Panc1 (cell line): Measurements from ENCODE around the gene PTPRCAP. TPM values are rescaled to one million over a fixed set of nuclear protein-coding genes. Genes with fewer than 3 reads are reported as not detected.

Source experiments
- ATAC-seq: fragments of 200-7000 bp; cut with Tn5 transposase; 2 replicates; pipeline ENCODE4 v1.9.1; 2020; ENCODE audit warnings: mild to moderate bottlenecking, moderate library complexity
- BruUV-seq: library from RNA; stranded (reverse); fragments of 400-500 nt; replicated peaks from 2 replicates; lab custom pipeline; 2021; lab: Mats Ljungman, UMichigan
- CTCF ChIA-PET: fragments of 300-600 bp; sonication (Branson Sonifier 250); formaldehyde crosslinking; loops from one replicate; lab custom pipeline; 2022; ENCODE audit warnings: antibody characterized with exemption; lab: Charles Lee
- POLR2A ChIA-PET: fragments of 300-600 bp; sonication (Branson Sonifier 250); formaldehyde crosslinking; loops from one replicate; lab custom pipeline; 2022; ENCODE audit warnings: antibody characterized with exemption; lab: Charles Lee
- DNase-seq: peaks from one replicate; pipeline ENCODE4 v3.0.0-alpha.2; 2010; ENCODE audit warnings: low read depth, low spot score
- H3K27ac ChIP-seq: 2 replicates; pipeline ENCODE4 v1.5.1; 2011; ENCODE audit warnings: mild to moderate bottlenecking, low read length, inconsistent platforms
- H3K27me3 ChIP-seq: fragments of 200-500 bp; sonication (Bioruptor generic); 2 replicates; pipeline ENCODE4 v1.6.0; 2014; ENCODE audit warnings: low read length, inconsistent platforms; ENCODE audit not compliant: control insufficient read depth, insufficient read depth
- H3K36me3 ChIP-seq: fragments of 200-500 bp; sonication (Bioruptor generic); 2 replicates; pipeline ENCODE4 v1.5.1; 2014; ENCODE audit warnings: inconsistent platforms, mild to moderate bottlenecking, low read length, moderate library complexity; ENCODE audit not compliant: control insufficient read depth, insufficient read depth
- H3K4me1 ChIP-seq: 2 replicates; pipeline ENCODE4 v1.5.1; 2011; ENCODE audit warnings: inconsistent platforms, mild to moderate bottlenecking, low read length, moderate library complexity; ENCODE audit not compliant: control insufficient read depth, insufficient read depth
- H3K4me3 ChIP-seq, 2 experiments: 2 replicates each; pipeline ENCODE4 v1.5.1; 2011 to 2012; ENCODE audit warnings: low read depth in 2 of 2, low read length in 2 of 2, mild to moderate bottlenecking in 2 of 2, inconsistent platforms in 1 of 2, moderate library complexity in 1 of 2
- H3K9me3 ChIP-seq: fragments of 200-500 bp; sonication (Bioruptor generic); 2 replicates; pipeline ENCODE4 v1.5.1; 2014; ENCODE audit warnings: low read depth, mild to moderate bottlenecking, inconsistent platforms, low read length, moderate library complexity; ENCODE audit not compliant: control insufficient read depth, insufficient read depth
- POLR2AphosphoS5 ChIP-seq: IDR thresholded peaks from 2 replicates; pipeline ENCODE4 v1.6.1; 2012; ENCODE audit warnings: mild to moderate bottlenecking, low read depth, low read length, moderate library complexity
- SIN3A ChIP-seq: IDR thresholded peaks from 2 replicates; pipeline ENCODE4 v1.6.1; 2012; ENCODE audit warnings: low read depth, mild to moderate bottlenecking, low read length, moderate library complexity, borderline replicate concordance; ENCODE audit not compliant: insufficient read depth
- TCF7L2 ChIP-seq: IDR thresholded peaks from 2 replicates; pipeline ENCODE4 v1.6.1; 2011; ENCODE audit warnings: mild to moderate bottlenecking, low read depth, low read length, inconsistent platforms
- in situ Hi-C: cut with HindIII; loops from 2 replicates; pipeline ENCODE4 v1.10.0; 2016; ENCODE audit warnings: low sequenced_read_pairs, low pct_unique_long_range_greater_than_20kb
- intact Hi-C: fragments of 100-400 bp; cut with micrococcal nuclease; formaldehyde crosslinking; loops from one replicate; pipeline ENCODE4 v1.10.0; 2022; ENCODE audit not compliant: unreplicated experiment
- total RNA-seq: library from RNA; stranded (reverse); gene quantifications from one replicate; pipeline ENCODE4 v1.2.1, GENCODE V29; 2021; ENCODE audit not compliant: unreplicated experiment
- TF ChIP-seq, protein P1 (sequence below): fragments of 450-650 bp; IDR thresholded peaks from 2 replicates; pipeline ENCODE4 v1.5.1; 2017; ENCODE audit warnings: mild to moderate bottlenecking
- TF ChIP-seq, protein P2 (sequence below), 2 experiments: IDR thresholded peaks; 2 replicates each; pipeline ENCODE4 v1.6.1; 2011 to 2012; ENCODE audit warnings: low read depth in 2 of 2, control low read depth in 1 of 2, low read length in 1 of 2, mild to moderate bottlenecking in 1 of 2, moderate library complexity in 1 of 2; ENCODE audit not compliant: insufficient read depth in 1 of 2

The PTPRCAP gene
- total RNA-seq, 1 experiment from 2014 or later: 0.82 TPM

DNA sequence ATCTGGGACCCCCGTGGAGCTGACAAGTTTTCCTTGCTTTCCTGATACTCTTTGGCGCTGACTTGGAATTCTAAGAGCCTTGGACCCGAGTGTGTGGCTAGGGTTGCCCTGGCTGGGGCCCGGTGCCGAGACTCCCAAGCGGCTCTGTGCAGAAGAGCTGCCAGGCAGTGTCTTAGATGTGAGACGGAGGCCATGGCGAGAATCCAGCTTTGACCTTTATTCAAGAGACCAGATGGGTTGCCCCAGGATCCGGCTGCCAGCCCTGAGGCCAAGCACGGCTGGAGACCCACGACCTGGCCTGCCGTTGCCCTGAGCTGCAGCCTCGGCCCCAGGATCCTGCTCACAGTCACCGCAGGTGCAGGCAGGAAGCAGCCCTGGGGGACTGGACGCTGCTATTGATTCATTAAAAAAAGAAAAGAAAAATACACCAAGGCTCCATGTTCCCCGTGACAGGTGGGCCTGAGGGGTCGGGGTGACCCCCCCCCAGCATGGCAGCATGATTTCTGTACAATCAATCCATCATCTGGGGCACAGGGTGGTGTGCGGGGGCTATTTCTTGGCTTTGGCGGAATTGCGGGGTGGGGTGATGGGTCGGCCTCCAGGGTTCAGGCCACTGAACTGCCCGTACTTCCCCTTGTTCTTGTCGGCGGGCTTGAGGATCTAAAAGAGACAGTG lies 39.4 kb downstream of the PTPRCAP start:
- H3K4me3 ChIP-seq: no peak overlapping the region
- no peak for DNase-seq
- H3K4me1 ChIP-seq: peaks cover 38% of the 10 kb centered on the region
- H3K27ac ChIP-seq: 0 out of 2 replicates have a peak overlapping the region, but pooled peaks have one; percentile 30
- BruUV-seq: TSS peak; percentile 89
- TF ChIP-seq SIN3A (no peak), TCF7L2 (no peak), POLR2AphosphoS5 (no peak)
- TF ChIP-seq, protein P1, sequence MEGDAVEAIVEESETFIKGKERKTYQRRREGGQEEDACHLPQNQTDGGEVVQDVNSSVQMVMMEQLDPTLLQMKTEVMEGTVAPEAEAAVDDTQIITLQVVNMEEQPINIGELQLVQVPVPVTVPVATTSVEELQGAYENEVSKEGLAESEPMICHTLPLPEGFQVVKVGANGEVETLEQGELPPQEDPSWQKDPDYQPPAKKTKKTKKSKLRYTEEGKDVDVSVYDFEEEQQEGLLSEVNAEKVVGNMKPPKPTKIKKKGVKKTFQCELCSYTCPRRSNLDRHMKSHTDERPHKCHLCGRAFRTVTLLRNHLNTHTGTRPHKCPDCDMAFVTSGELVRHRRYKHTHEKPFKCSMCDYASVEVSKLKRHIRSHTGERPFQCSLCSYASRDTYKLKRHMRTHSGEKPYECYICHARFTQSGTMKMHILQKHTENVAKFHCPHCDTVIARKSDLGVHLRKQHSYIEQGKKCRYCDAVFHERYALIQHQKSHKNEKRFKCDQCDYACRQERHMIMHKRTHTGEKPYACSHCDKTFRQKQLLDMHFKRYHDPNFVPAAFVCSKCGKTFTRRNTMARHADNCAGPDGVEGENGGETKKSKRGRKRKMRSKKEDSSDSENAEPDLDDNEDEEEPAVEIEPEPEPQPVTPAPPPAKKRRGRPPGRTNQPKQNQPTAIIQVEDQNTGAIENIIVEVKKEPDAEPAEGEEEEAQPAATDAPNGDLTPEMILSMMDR: no peak
- TF ChIP-seq, protein P2, sequence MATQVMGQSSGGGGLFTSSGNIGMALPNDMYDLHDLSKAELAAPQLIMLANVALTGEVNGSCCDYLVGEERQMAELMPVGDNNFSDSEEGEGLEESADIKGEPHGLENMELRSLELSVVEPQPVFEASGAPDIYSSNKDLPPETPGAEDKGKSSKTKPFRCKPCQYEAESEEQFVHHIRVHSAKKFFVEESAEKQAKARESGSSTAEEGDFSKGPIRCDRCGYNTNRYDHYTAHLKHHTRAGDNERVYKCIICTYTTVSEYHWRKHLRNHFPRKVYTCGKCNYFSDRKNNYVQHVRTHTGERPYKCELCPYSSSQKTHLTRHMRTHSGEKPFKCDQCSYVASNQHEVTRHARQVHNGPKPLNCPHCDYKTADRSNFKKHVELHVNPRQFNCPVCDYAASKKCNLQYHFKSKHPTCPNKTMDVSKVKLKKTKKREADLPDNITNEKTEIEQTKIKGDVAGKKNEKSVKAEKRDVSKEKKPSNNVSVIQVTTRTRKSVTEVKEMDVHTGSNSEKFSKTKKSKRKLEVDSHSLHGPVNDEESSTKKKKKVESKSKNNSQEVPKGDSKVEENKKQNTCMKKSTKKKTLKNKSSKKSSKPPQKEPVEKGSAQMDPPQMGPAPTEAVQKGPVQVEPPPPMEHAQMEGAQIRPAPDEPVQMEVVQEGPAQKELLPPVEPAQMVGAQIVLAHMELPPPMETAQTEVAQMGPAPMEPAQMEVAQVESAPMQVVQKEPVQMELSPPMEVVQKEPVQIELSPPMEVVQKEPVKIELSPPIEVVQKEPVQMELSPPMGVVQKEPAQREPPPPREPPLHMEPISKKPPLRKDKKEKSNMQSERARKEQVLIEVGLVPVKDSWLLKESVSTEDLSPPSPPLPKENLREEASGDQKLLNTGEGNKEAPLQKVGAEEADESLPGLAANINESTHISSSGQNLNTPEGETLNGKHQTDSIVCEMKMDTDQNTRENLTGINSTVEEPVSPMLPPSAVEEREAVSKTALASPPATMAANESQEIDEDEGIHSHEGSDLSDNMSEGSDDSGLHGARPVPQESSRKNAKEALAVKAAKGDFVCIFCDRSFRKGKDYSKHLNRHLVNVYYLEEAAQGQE (IDR thresholded peaks at IDR 0.05; ENCODE audit: insufficient read depth in 1 of 2, low read depth in 2 of 2, low read length in 1 of 2): no peak
- intact Hi-C loops (no loop called here), in situ Hi-C loops (no loop called here)
- ChIA-PET CTCF (interaction anchor here (0.5 kb wide), 1 partner anchor 84 kb away, joined by 6 read pairs; no protein-coding TSS in a partner anchor), POLR2A (interaction anchor here (0.9 kb wide), 1 partner anchor 23 kb away, joined by 3 read pairs; no protein-coding TSS in a partner anchor)
- H3K9me3 ChIP-seq: no peaks in the 10 kb centered on the region
- ATAC-seq: no peak
- H3K27me3 ChIP-seq: no peaks in the 10 kb centered on the region
- peaks cover 7% of the 10 kb centered on the region for H3K36me3 ChIP-seq

DNA sequence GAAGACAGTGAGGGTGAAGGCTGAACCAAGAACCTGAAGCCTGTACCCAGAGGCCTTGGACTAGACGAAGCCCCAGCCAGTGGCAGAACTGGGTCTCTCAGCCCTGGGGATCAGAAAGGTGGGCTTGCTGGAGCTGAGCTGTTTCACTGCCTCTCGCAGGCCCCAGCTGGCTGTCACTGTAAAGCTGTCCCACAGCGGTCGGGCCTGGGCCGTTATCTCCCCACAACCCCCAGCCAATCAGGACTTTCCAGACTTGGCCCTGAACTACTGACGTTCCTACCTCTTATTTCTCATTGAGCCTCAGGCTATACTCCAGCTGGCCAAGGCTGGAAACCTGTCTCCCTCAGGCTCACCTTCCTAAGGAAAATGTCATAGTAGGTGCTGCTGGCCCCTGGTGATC lies 39.9 kb downstream of the PTPRCAP start:
- Histone ChIP-seq H3K27ac (0 out of 2 replicates have a peak overlapping the region, but pooled peaks have one; percentile 30), H3K9me3 (no peaks in the 10 kb centered on the region), H3K4me1 (peaks cover 41% of the 10 kb centered on the region), H3K36me3 (peaks cover 7% of the 10 kb centered on the region), H3K27me3 (no peaks in the 10 kb centered on the region), H3K4me3 (no peak overlapping the region)
- no peak for DNase-seq
- no peak for ATAC-seq
- ChIA-PET POLR2A (interaction anchor here (0.9 kb wide), 1 partner anchor 24 kb away, joined by 3 read pairs; no protein-coding TSS in a partner anchor), CTCF (no interaction called here)
- in situ Hi-C loops: no loop called here
- BruUV-seq: no TSS peak
- intact Hi-C loops: no loop called here
- TF ChIP-seq TCF7L2: no peak
